ENCODE measurements around the gene CNTNAP5. TPM values are rescaled to one million over a fixed set of nuclear protein-coding genes. Genes with fewer than 3 reads are reported as not detected.

CNTNAP5 gene
- polyA plus RNA-seq, 3 donors from 2014 or later = not detected

- H3K4me1 Mint-ChIP-seq = no peaks in the 10 kb centered on the region
- DNase-seq = no peak
- peaks cover 11 to 53% (median 23%) of the 10 kb centered on the region in 6 donors for H3K9me3 Mint-ChIP-seq
- no peak overlapping the region for H3K4me3 Mint-ChIP-seq
- H3K27me3 Mint-ChIP-seq (ENCODE audit: low read depth in 3 of 3) = peaks cover 0 to 3% (median 0%) of the 10 kb centered on the region in 3 donors
- peaks cover 0 to 4% (median 0%) of the 10 kb centered on the region in 3 donors for H3K36me3 Mint-ChIP-seq
- H3K27ac Mint-ChIP-seq = no peak overlapping the region
Measured at GRCh38 chr2:124933883-124934282, 908.8 kb downstream of the CNTNAP5 start.

- Mint-ChIP-seq H3K36me3 (peaks cover 0 to 3% (median 0%) of the 10 kb centered on the region in 3 donors), H3K4me3 (no peak overlapping the region), H3K4me1 (no peaks in the 10 kb centered on the region), H3K9me3 (peaks cover 7 to 36% (median 21%) of the 10 kb centered on the region in 6 donors), H3K27me3 (ENCODE audit: low read depth in 3 of 3) (peaks cover 0 to 3% (median 0%) of the 10 kb centered on the region in 3 donors), H3K27ac (no peak overlapping the region)
- no peak for DNase-seq
Measured at GRCh38 chr2:124953921-124954320, 928.8 kb downstream of the CNTNAP5 start.

- Mint-ChIP-seq H3K4me1 (no peaks in the 10 kb centered on the region), H3K27ac (no peak overlapping the region), H3K27me3 (ENCODE audit: low read depth in 3 of 3) (peaks cover 0 to 1% (median 0%) of the 10 kb centered on the region in 3 donors), H3K9me3 (peaks cover 4 to 16% (median 7%) of the 10 kb centered on the region in 6 donors), H3K36me3 (no peaks in the 10 kb centered on the region), H3K4me3 (no peak overlapping the region)
- no peak for DNase-seq
Measured at GRCh38 chr2:124959581-124959980, 934.5 kb downstream of the CNTNAP5 start.

- Mint-ChIP-seq H3K27me3 (ENCODE audit: low read depth in 3 of 3) (peaks cover 0 to 1% (median 0%) of the 10 kb centered on the region in 3 donors), H3K4me1 (no peaks in the 10 kb centered on the region), H3K27ac (no peak overlapping the region), H3K36me3 (no peaks in the 10 kb centered on the region), H3K4me3 (no peak overlapping the region), H3K9me3 (peaks cover 3 to 19% (median 6%) of the 10 kb centered on the region in 6 donors)
- no peak for DNase-seq
Measured at GRCh38 chr2:124961132-124961531, 936.0 kb downstream of the CNTNAP5 start.
